ENCODE data around the gene RAB17.
"Not testable (repeated sequence)": the region's sequence is repeated elsewhere in the genome, so short reads cannot be mapped to it uniquely, and the experiment has no call there.

RAB17 gene

GRCh38 chr2:237598468-237599208 is 8.1 kb upstream of the RAB17 start:
- DNase-seq: no peak

DNA sequence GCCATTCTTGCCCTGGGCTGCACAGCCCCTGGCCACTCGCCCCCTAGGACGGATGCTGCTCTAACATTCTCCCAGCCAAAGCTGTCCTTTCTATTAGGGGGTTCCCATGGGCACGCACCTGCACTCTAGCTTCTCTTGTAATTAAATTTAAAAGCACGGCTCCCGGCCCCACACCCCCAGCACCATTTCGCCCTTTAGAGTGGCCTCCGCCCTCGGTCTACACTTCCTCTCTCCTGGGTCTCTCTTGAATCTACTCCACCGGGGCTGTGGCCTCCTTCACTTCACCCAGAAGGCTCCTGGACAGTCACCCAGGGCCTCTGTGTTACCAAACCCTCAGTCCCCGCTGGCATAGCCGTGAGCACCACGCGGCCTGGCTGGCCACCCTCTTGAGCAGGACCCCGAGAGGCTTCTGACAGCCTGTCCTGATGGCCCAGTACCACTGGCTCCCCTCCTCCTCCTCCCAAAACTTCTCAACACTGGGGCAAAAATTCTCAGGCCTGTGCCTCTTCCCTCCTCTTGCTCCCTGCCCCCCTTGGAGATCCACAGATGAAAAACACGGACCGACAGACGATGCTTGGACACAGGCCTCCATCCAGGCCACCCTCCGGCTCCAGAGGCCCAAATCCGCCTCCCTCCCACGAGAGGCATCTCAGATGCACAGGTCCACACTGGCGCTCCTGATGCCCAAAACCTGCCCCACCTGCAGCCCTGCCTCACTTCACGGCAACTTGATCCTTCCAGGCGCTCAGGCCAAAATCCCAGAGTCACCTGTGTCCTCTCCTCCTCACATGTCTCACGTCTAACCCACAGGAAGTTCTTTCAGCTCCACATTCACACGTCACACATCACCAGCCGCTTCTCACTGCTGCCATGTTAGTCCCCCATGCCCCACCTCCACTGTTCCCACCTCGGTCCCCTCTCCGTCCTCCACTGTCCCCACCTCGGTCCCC is 6.9 kb upstream of the RAB17 start:
- no peak for DNase-seq

DNA sequence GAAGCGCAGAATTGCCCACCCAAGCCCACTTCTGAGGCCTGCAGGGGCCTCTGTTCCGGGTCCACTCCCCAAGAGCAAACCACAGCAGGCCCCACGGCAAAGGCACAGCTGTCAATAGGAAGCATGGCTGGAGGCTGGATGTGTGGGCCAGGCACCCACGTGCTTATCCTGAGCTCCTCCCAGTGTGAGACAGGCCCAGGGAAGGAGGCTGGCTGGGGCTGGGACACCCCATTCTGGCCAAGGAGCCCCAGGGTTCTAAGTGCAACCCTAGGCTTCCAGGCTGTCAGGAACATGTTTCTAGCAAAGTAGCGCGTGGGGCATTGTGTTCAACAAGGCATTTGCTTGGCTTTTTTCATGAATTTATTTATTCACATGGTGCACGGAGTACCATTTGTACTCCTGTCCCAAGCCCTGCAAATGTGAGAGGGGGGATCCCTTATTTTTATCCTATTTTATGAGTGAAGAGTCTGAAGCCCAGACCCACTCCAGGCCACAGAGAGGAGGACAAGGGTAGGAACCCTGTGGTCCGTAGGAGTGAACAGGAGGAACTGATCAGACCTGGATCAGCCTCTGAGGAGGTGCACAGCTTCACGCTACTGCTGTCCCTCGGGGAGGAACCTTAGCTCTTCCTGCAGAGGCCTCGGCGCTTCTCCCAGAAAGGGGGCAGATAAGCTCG is 6.1 kb upstream of the RAB17 start:
- no peak for DNase-seq

DNA sequence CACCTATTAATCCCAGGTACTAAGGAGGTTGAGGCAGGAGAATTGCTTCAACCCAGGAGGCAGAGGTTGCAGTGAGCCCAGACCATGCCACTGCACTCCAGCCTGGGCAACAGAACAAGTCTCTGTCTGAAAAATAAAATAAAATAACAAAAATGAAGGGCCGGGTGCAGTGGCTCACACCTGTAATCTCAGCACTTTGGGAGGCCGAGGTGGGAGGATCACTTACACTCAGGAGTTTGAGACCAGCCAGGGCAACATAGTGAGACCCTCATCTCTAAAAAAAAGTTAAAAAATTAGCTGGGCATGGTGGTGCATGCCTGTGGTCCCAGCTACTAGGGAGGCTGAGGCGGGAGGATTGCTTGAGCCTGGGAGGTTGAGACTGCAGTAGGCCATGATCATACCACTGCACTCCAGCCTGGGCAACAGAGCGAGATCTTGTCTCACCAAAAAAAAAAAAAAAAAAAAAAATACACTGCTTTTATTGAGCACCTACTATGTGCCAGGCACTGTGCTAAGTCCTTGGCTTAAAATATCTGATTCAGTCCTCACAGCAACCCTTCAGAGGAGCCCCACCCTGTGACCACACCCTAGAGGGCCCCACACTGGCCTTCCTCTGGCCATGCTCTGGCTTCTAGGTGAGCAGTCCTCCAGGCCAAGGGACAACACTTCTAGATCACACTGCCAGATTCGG is 5.4 kb upstream of the RAB17 start:
- DNase-seq: not testable (repeated sequence)

DNA sequence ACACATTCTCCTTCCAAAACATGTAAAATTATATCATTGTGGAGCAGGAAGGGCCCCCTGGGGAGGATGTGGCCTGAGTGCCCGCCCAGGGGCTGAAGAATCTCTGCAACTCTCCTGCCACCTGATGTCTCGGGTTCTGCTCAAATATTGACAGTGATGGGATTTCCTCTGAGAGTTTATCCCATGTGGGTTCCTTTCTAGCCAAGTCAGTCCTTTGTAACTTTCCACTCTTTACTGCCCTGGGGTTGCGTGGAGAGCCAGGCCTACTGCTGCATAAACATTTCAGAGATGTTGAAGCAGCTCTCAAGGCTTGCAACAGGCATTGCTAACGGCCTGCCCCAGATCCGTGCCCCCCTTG is 4.0 kb upstream of the RAB17 start:
- DNase-seq: no peak

GRCh38 chr2:237593596-237594320 is 3.2 kb upstream of the RAB17 start:
- DNase-seq: no peak

DNA sequence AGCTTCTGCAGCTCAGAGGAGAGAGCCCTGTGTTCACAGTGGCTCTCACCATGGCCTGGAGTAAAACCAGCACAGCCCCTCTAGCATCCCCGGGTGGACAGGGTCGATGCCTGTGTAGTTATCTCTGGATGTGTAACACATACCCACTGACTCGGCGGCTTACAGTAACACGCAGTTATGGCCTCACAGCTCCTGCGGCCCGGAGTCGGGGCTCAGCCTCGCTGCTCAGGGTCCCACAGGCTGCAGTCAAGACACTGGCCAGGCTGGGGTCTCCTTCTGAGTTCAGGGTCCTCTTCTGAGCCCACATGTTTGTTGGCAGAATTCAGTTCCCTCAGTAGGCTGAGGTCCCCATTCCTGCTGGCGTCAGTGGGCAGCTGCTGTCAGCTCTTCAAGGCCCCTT is 2.5 kb upstream of the RAB17 start:
- no peak for DNase-seq

- DNase-seq: no peak
Observed at GRCh38 chr2:237592425-237592980, 2.0 kb upstream of the RAB17 start.

- peak; percentile 47 for DNase-seq
Observed at GRCh38 chr2:237591141-237591881, 777 bp upstream of the RAB17 start.

- DNase-seq: no peak
Observed at GRCh38 chr2:237588044-237588696, 2.4 kb downstream of the RAB17 start.

DNA sequence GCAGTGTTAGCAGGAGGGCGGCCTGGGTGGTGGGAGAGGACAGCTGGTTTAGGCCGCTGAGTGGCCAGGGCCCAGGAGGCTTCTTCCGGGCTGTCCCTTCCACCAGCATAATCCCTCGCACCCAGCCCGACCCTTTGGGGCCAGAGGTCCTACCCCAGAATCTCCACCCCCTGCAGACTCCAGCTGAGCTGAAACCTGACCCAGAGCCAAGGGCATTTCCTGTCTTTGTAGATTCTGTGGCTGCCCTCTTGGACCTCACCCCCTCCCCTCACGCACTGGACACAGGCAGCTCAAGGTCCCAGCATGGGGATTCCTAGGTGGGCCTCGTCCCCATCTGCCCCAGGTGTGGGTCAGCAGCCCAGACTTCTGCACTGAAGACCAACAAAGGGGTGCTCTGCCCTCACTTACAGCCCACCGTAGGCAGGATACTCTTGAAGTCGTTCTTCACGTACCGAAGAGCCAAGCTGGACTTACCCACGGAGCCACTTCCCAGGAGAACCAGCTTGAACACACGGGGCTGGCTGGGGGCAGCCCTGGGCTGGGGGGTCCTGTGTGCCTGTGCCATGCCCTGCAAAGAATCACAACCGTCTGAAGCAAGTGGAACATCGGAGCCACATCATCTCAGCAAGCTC is 4.8 kb downstream of the RAB17 start:
- DNase-seq: no peak

DNA sequence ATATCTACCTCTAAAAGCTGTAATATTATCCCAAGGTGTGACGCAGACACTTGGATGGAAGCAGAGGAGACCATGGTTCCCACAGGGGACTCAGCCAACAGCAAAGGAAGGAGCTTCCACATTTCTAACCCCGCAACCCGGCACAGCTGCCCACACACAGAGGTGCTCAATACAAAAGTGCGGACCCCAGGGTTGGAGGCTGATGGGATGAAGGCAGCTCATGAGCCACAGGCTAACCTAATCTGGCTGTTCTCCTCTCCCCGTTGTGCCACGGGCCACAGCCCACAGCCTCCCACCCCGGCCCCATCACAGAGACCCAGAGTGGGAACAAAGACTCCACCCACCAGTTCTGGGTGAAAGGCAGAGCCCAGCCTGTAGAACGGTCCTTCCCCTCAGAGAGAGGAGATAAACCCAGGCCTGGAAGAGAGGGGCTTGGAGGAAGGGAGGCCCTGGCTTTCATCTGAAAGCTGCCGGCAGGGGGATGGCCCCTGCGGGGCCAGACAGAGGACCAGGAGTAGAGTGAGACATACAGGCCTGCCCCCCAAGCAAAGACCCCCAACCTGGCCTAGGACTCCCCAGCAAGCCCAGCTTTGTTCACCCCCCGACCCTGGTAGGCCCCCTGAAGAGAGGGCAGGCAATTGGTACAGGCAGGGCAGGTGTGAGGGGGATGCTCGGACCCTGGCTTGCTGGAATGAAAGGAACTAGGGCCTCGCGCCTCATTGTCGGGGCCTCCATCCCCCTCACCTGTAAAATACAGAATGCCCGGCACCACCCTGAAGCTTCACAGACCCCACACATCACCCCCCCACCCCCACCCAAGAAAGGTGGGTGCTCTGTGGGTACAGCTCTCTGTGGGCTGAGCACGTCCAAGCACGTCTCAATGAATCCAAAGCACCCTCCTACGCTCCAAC is 6.9 kb downstream of the RAB17 start:
- no peak for DNase-seq

DNA sequence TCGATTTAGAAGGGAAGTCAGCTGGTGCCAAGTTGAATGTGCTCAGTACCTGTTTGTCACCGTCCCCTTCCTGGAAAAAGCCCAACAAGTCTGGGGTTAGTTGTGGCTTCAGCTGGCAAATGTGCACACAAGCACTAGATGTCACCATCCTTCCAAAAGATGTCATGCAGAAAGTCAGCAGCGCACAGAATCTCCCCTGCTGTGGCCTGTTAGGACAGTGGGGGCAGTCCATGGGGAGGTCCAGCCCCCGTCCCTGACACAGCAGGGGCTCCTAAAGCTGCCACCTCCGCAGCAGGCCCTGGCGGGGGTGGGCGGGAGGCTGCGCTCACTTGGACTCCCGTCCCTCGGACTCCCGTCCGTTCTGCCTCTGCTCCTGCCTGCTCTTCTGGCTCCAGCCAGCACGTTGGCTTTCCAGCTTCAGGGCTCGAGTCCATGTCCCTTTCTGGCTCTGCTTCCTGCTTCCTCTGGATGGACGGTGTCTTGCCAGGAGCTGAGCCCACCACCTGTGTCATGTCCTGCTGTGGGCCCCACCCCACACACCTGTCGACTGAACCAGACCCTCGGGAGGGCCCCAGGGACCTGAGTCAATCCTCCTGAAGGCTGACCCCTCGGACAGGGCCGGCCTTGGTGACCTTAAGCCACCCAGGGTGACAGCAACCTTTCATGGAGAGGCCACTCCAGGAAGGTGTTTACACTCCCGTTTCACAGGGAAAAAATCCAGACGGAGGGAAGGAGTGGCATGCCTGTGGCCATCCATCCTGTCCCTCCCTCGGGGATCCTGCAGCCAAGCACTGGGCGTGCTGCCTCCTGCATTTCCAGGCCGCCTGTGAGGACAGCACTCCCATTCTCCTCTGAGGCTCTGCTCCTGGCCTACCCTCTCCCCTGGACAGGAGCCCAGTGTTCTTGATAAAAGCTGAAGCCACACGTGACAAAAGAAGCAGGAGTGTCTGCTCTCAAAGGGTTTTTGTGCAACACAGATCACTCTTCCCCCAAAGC is 8.5 kb downstream of the RAB17 start:
- peak; percentile 65 for DNase-seq

GRCh38 chr2:237581326-237581725 is 9.2 kb downstream of the RAB17 start:
- DNase-seq: no peak

DNA sequence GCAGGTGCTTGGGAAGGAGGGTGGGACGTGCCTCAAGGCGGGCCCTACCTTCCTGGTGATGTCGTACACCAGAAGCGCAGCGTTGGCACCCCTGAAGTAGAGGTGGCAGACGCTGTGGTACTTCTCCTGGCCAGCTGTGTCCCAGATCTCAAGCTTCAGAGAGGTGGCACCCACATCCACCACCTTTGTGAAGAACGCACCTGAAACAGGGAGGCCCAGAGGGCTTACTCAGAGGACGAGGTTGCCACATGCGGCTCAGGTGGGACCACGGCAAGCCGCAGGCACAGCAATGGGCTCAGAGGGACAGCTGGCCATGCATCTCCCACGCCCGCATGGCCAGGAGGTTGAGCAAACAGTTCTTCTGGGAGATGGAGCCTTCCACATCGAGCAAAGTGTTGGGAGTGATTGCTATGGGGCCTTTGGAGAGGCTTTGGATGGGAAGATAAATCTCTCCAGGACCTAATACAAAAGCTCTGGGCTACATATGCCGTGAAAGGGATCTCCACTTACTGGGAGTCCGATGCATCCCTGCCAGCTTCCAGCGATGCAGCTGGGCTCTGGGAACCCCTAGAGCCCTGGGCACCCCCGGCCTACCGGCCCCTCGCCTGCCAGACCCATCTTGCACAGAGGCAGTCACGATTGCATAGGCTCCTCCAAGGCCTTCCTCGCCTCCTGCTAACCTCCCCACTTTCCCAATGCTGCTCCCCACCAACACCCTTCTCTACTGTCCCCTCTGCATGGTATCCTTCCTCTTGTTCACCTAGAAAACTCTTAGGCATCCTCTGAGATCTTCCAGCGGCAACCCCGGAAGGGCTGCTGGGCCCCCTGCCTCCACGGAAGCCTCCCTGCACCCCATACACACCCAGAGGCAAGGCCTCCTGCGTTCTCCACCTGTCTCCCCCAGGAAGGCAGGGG is 12.3 kb downstream of the RAB17 start:
- DNase-seq: no peak

- DNase-seq: no peak
Observed at GRCh38 chr2:237577458-237577857, 13.1 kb downstream of the RAB17 start.

GRCh38 chr2:237576974-237577373 is 13.6 kb downstream of the RAB17 start:
- no peak for DNase-seq
